Prostate gland (tissue), 2 donors: ENCODE results near the gene CFAP90.

Source experiments
- POLR2A ChIP-seq: fragments of 450-650 bp; IDR thresholded peaks from one replicate; pipeline ENCODE4 v1.6.1; 2016; ENCODE audit warnings: antibody characterized with exemption, mild to moderate bottlenecking
- POLR2AphosphoS5 ChIP-seq: sonication (generic); formaldehyde crosslinking; IDR thresholded peaks from one replicate; pipeline ENCODE4 v1.6.1; 2017; ENCODE audit warnings: antibody characterized with exemption
- TF ChIP-seq, protein P1 (sequence below), 4 experiments: fragments of 200-600 bp in 2 of 4; fragments of 450-650 bp in 2 of 4; sonication (generic) in 2 of 4; IDR thresholded peaks; 1 replicate in 3 of 4; 2 replicates in 1 of 4; pipeline ENCODE4 v1.5.1; 2016 to 2019; ENCODE audit warnings: antibody characterized with exemption in 4 of 4, mild to moderate bottlenecking in 2 of 4, moderate library complexity in 2 of 4

DNA sequence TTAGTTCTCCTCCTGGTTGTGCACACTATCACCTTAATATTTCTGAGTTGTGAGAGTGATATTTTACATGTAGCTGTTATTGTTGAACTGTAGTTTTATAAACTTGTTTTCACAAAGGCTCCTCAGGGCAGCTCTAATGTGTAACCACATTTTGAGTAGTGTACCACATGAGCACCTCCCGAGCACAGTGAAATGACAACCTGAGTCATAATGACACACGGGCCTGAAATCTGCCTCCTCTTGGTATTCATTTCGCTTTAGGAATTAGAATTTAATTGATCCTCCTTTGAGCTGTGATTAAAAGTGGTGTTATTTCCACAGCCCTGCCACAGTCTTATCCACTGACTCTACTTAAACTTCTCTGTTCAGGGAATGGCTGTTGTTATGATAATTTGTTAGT lies 25.9 kb upstream of the CFAP90 start:
- TF ChIP-seq, protein P1, sequence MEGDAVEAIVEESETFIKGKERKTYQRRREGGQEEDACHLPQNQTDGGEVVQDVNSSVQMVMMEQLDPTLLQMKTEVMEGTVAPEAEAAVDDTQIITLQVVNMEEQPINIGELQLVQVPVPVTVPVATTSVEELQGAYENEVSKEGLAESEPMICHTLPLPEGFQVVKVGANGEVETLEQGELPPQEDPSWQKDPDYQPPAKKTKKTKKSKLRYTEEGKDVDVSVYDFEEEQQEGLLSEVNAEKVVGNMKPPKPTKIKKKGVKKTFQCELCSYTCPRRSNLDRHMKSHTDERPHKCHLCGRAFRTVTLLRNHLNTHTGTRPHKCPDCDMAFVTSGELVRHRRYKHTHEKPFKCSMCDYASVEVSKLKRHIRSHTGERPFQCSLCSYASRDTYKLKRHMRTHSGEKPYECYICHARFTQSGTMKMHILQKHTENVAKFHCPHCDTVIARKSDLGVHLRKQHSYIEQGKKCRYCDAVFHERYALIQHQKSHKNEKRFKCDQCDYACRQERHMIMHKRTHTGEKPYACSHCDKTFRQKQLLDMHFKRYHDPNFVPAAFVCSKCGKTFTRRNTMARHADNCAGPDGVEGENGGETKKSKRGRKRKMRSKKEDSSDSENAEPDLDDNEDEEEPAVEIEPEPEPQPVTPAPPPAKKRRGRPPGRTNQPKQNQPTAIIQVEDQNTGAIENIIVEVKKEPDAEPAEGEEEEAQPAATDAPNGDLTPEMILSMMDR (IDR thresholded peaks at IDR 0.05): no peak
- no peak for TF ChIP-seq POLR2A
- no peak for TF ChIP-seq POLR2AphosphoS5
